Fibroblast of upper back skin (primary cell): ENCODE results near the gene PPCDC.
"Not testable (repeated sequence)": the region's sequence is repeated elsewhere in the genome, so short reads cannot be mapped to it uniquely, and the experiment has no call there.

ENCODE experiments used
- DNase-seq: peaks from one replicate; pipeline ENCODE4 v3.0.0-alpha.2; 2013

Gene PPCDC

DNA sequence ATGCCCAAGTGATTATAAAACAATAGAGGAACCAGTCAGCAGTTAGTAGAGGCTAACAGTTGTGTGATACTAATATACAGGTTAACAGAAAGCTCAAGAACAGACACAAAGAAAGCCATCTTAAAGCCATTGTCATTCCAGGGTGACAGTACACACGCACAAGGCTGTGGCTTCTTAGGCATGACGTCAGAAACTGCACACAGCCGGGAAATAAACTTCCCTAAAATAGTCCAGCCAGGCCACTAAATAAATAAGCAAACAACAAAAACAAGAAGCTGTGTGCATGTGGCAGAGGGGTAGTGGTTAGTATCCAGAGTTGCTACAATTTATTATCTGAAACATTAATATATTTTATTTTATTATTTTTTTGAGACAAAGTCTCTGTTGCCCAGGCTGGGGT lies 49.8 kb downstream of the PPCDC start:
- no peak for DNase-seq

DNA sequence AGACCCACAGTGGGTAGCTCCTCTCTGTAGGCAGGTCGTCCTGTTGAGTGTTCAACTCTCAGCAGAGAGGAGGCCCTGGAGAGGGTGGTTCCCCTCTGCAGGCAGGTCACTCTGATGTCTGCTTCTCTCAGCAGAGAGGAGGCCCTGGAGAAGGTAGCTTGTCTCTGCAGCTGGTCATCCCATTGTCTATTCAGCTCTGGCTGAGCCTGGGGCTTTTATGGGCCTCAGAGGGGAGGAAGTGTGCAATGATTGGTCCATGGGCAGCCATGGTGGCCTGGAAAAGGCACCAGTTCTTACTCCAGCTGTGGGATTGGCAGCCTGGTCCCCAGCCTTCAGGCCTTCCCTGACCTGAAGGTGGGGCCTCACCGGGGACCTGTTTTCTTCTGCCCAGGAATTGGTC lies 52.9 kb downstream of the PPCDC start:
- DNase-seq, result no peak

DNA sequence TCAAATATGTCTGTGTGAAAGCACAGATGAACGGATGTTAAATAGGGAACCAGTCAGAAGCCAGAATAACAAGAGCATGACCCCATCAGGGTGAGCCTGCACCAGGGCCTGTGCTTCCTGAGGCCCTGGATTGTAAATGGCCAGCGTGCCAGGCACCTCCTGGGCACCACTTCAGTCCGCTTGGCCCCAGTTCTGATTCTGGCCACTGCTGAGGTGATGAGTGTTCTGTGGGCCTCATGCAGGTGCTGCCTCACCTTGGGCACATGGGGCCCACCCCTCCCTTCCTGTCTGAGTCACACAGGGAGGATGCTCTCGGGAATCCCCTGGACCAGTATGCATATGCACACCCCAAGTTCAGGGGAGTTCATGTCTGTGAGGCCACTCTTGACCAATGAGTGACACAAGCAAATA lies 54.2 kb downstream of the PPCDC start:
- DNase-seq, result not testable (repeated sequence)

- no peak for DNase-seq
These were observed 57.8 kb downstream of the PPCDC start for GRCh38 chr15:75081150-75081549.

DNA sequence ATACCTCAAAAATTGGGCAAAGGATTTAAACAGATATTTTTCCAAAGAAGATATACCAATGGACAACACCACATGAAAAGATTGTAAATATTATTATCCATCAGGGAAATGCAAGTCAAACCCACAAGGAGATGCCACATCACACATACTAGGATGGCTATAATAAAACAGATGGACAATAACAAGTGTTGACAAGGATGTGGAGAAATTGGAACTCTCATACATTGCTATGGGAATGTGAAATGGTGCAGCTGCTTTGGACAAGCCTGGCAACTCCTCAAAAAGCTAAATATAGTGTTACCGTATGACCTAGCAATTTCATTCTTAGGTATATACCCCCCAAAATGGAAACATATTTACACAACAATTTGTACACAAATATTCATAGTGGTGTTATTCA lies 59.3 kb downstream of the PPCDC start:
- DNase-seq, result no peak

DNA sequence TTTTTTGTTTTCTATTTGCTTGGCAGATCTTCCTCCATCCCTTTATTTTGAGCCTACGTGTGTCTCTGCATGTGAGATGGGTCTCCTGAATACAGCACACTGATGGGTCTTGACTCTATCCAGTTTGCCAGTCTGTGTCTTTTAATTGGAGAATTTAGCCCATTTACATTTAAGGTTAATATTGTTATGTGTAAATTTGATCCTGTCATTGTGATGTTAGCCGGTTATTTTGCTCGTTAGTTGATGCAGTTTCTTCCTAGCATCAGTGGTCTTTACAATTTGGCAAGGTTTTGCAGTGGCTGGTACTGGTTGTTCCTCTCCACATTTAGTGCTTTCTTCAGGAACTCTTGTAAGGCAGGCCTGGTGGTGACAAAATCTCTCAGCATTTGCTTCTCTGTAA lies 62.3 kb downstream of the PPCDC start:
- not testable (repeated sequence) for DNase-seq

- no peak for DNase-seq
These were observed 66.3 kb downstream of the PPCDC start for GRCh38 chr15:75089456-75090387.

DNA sequence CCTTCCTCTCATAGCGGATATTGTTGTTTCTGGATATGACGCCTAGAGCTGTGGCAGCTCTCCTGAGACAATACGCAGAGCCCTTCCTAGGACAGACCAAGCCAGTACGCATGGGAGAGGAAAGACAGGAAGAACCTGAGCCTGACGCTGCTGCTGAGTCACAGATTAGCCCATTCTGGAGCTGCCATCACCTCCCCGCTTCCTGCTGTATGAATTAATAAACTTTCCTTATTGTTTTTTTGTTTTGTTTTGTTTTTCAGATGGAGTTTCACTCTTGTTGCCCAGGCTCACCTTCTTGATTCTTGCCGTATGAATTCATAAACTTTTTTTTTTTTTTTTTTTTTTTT lies 67.0 kb downstream of the PPCDC start:
- no peak for DNase-seq

- peak; percentile 21 for DNase-seq
These were observed 68.4 kb downstream of the PPCDC start for GRCh38 chr15:75091814-75092213.

- not testable (repeated sequence) for DNase-seq
These were observed 71.6 kb downstream of the PPCDC start for GRCh38 chr15:75094961-75095478.

- DNase-seq, result no peak
These were observed 72.2 kb downstream of the PPCDC start for GRCh38 chr15:75095594-75095993.

DNA sequence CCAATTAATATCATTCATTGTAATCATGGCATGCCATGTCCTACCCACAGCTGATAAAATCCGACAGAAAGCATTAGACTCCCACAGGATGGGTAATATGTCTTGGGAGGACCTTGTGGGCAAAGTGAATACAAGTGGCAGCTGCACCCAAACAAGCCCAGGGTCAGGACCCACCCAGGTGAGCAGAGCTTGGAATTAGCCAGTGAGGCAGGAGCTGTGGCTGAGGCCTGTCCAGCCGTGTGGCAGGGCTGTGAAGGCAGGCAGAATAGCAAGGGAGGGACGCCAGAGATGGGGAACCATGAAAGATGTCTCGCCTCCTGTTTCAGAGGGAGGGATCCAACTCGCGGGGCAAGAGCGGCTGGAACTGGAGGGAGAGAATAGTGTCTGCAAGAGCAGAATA lies 74.5 kb downstream of the PPCDC start:
- no peak for DNase-seq

- no peak for DNase-seq
These were observed 75.0 kb downstream of the PPCDC start for GRCh38 chr15:75098404-75098803.
